ENCODE results near the gene AFMID.
A peak's percentile ranks its signal among the peaks of the same experiment; 100 is the strongest.
"Not testable (repeated sequence)": the region's sequence is repeated elsewhere in the genome, so short reads cannot be mapped to it uniquely, and the experiment has no call there.

AFMID gene

DNA sequence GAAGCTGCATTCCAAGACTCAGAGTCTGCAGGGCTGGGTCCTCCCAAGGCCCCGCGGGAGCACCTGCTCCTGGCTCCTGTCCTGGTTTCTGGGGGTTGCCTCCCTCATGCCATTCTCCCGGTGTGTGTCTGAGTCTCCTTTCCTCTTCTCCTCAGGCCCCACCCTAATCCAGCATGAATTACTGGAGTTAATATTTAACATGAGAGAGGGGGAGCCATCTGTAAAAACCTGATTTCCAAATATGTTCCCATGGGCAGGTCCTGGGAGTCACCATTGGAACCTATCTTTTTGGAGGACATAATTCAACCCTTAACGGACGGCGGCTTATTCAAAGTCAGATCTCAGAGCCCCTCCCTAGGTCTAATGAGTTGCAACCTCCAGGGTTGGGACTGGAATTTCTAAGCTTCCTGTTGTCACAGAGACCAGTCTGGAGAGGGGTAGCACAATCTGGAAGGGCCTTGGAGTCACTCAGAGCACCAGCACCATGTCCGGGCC lies 35.6 kb upstream of the AFMID start:
- peak; percentile 60 for DNase-seq

DNA sequence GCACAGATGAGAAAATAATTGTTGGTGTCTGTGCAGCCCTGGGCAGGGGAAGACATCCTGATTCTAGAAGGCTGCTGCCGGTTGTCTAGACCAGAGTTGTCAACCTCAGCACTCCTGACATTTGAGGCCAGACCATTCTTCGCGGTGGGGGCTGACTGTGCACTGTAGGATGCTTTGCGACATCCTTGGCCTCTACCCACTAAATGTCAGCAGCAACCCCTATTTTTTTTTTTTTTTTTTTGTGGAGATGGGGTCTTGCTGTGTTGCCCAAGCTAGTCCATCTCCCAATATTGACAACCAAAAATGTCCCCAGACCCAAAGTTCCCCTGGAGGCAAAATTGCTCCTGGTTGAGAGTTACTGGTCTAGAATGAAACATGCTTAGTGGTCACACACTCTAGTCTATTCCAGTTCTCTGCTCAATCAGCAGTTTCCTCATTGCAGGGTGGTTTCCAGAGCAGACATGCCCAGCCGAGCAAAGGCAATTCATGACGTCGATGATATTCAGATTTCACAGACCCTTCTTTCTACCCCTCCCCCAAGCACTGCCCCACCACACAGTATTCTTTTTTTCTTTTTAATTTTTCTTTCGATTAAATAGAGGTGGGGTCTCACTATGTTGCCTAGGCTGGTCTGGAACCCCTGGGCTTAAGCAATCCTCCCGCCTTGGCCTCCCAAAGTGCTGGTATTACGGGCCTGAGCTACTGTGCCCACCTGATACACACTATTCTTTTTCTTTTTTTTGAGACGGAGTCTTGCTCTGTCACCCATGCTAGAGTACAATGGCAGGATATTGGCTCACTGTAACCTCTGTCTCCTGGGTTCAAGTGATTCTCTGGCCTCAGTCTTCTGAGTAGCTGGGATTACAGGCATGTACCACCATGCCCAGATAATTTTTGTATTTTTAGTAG lies 32.0 kb upstream of the AFMID start:
- no peak for DNase-seq

DNA sequence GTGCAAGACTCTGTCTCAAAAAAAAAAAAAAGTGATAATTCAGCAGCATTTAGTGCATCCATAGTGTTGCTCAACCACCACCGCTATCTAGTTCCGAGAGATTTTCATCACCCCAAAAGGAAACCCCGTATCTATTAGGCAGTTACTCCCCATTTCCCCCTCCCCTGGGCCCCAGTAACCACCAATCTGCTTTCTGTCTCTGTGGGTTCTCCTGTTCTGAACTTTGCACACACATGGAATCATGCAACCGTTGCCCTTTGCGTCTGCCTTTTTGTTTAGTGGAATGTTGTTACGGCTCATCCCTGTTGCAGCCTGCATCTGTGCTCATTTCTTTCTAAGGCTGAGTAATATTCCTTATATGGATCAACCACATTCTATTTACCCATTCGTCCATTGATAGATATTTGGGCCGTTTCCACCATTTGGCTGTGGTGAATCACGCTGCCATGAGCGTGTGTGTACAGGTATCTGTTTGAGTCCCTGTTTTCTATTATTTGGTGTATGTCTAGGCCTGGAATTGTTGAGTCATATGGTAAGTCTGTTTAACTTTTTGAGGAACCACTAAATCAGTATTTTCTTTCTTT lies 27.5 kb upstream of the AFMID start:
- DNase-seq, result no peak

DNA sequence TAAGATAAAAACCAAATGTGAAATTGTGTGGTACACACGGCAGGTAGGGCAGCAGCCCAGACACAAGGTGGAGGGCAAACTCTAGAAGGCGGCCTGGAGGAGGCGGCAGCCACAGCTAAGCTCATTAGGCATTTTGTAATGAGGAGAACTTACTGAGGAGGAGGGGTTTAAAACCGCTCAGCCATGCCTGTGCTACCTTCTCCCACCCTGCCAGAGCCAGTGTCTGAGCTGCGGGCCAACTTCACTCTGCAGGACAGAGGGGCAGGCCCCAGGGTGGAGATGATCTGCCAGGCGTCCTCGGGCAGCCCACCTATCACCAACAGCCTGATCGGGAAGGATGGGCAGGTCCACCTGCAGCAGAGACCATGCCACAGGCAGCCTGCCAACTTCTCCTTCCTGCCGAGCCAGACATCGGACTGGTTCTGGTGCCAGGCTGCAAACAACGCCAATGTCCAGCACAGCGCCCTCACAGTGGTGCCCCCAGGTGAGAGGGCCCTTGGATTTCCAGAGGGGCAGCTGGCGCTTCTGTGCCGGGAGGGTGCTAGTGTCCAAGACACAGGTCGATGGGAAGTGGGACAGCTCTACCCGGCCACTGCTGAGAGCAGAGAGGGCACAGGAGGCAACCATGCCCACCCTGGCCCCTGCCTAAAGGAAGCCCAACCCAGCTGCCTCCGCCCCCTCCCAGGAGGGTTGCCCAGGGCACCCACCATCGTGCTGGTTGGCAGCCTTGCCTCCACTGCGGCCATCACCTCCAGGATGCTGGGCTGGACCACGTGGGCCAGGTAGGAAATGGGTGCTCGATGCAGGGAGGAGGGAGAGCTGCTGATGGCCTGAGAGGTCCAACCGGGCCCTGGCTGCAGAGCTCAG lies 23.0 kb upstream of the AFMID start:
- DNase-seq, result no peak

DNA sequence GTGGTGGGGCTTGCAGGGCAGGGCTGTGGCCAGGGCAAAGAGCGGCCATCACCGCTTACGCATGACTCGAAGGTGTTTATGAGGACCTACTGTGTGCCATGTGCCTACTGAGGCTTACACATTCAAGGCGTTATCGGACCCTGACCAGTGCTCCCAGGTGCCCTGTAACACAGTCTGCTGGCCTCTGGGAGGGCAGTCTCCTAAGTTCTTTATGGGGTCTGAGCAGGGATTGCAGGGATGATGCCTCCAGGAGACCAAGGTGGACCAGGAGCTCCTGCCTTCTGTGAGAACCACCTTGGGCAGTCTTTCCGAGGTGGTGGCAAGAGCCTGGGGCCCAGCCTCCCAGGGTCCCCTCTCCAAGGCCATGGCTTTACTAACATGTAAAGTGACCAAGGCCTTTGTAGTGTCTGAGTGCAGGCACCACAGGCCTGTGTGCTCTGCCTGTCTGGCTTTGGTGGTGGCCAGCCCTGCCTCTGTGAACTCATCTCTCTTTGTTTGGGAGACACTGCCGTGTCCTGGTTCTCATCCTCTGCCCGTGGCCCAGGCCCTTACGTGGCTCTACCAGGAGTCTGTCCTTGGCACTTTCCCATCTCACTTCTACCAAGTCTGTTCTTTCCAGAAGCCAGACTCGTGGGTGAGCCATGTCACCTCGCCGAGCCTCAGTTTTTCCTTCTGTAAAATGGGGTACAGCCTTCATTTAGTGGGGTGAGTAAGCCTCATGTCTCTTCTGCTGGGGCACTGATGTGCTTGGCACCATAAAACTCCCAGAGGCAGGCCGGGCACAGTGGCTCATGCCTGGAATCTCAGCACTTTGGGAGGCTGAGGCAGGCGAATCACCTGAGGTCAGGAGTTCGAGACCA lies 22.2 kb upstream of the AFMID start:
- no peak for DNase-seq

DNA sequence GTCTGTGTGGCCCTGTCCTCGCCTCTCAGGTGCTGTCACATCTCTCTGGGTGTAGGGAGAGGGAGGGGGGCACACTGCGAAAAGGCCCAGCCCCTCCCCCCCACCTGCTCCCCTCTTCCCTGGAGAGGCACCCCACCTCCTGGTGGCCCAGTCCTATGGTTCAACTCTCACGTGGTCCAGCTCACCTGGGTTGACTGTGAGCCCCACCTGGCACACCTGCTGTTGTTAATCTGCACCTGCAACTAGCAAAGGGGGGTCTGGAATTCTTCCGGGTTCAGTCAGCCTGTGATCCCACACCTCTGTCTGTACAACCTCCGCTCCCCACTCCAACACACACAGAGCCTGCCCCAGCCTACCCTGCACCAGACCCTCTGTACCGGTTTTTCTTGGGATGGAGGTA lies 20.7 kb upstream of the AFMID start:
- DNase-seq, result no peak

DNA sequence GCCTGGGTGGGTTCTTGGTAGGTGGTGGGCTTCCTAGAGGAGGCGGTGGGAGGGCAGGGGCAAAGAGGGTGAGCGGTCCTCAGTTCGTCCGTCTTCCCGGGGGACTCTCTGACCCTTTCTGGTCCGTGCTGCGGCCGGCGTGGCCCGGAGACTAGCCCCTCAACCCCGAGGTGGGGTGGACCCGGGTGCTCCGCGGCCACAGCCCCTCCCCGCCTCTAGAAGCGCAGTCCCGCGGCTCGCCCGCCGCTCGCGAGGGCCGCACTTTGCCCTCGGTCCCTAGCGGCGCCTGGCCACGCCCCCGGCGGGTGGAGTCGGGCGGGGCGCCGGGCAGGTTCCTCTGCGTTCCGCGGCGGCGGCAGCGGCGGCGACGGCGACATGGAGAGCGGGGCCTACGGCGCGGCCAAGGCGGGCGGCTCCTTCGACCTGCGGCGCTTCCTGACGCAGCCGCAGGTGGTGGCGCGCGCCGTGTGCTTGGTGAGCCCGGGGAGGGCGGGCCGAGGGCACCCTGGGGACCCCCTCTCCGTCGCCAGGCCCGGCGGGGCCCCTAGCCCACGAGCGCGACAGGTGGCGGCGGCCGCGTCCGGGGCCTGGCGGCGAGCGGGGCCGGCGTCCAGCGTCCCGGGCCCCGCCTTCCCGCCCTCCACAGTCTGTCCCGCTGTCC lies 18.8 kb upstream of the AFMID start, which contains the start of gene SYNGR2:
Gene SYNGR2, plus strand, starts transcription at position 340 of the 661 bp plus-strand sequence. Its CDS starts 36 bp downstream, at position 376.
- DNase-seq, result peak; percentile 86

DNA sequence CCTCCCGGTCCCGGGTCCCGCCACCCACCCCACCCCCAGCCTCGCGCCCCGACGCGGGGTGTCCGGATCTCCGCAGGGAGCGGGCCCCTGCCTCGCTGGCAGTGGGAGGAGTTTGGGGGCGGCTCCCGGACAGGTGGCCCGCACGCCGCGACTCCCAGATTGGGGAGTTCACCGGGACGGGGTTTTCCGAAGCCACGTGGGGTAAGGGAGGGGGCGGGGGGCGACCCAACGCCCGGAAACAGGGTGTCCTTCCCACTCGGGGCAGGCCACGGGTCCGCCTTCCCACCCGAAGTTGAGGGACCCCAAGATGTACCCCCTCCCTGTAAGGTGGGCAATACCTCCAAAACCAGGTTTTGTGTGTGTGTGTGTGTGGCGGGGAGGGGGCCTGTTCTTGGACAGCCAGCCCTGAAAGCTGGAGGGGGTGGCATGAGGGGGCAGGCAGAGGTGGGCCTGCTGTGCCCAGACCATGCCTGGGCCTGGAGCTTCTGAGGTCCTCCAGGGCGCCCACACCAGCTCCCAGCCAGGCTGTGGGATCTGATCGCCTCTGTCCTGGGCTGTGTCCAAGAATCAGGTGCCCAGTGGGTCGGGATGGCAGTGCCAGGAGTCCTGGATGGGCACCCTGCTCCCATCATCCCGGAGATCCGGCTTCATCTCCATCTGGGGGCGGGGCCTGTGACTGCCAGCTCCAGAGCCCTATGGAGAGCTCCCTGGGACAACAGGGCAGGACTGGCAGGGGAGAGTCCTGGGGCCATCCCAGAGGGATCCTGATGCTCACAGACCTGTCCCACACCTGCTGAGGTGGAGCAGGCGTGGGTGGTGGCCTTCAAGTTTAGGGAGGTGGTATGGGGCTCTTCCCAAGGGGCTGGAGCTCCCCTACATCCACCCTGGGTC lies 18.0 kb upstream of the AFMID start:
- peak; percentile 56 for DNase-seq

DNA sequence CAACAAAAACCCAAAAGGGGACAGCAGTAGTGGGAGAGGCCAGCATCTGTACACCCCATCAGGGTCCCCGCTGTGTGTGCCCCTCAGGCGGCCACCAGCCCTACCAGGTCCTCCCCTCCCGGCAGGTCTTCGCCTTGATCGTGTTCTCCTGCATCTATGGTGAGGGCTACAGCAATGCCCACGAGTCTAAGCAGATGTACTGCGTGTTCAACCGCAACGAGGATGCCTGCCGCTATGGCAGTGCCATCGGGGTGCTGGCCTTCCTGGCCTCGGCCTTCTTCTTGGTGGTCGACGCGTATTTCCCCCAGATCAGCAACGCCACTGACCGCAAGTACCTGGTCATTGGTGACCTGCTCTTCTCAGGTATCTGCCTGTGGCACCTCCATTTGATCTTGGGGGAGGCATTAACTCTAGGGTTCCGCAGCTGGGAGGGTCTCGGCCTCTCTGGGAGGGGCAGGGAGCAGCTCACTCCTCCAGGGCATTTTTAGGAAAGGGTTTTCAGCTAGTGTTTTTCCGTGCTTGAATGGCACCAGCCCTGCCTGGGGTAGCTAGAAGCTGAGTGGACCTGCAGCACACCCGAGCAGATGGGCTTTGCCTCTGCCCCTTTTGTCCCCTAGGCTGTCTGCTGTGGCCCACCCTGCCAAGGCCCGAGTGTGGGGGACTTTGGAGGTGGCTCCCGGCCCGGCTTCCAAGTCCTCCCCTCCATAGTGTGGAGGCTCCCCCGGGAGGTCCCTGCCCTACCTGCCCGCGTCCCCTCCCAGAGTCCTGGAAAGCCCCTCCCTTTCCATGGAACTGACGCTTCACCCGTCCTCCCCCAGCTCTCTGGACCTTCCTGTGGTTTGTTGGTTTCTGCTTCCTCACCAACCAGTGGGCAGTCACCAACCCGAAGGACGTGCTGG lies 16.2 kb upstream of the AFMID start:
- DNase-seq, result no peak

DNA sequence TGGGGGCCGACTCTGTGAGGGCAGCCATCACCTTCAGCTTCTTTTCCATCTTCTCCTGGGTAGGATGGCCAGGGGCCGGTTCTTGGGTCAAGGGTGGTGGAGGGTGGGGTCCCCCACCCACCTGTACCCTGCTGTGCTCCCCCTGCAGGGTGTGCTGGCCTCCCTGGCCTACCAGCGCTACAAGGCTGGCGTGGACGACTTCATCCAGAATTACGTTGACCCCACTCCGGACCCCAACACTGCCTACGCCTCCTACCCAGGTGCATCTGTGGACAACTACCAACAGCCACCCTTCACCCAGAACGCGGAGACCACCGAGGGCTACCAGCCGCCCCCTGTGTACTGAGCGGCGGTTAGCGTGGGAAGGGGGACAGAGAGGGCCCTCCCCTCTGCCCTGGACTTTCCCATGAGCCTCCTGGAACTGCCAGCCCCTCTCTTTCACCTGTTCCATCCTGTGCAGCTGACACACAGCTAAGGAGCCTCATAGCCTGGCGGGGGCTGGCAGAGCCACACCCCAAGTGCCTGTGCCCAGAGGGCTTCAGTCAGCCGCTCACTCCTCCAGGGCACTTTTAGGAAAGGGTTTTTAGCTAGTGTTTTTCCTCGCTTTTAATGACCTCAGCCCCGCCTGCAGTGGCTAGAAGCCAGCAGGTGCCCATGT lies 15.4 kb upstream of the AFMID start:
- not testable (repeated sequence) for DNase-seq

DNA sequence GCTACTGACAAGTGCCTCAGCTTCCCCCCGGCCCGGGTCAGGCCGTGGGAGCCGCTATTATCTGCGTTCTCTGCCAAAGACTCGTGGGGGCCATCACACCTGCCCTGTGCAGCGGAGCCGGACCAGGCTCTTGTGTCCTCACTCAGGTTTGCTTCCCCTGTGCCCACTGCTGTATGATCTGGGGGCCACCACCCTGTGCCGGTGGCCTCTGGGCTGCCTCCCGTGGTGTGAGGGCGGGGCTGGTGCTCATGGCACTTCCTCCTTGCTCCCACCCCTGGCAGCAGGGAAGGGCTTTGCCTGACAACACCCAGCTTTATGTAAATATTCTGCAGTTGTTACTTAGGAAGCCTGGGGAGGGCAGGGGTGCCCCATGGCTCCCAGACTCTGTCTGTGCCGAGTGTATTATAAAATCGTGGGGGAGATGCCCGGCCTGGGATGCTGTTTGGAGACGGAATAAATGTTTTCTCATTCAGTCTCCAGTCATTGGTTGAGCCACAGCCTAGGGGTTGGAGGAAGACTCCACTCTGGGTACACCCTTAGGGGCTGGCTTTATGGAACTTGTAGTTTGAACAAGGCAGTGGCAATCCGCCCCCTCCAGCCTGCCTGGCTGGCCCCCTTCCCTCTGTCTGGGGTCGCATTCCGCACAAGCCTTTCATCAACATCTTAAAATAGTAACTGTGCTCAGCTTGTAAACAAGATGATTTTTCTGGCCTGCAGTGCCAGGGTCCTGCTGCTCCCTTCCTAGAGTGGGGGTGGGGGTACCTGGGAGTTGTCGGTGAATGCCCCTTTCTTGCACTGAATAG lies 14.7 kb upstream of the AFMID start:
- no peak for DNase-seq

DNA sequence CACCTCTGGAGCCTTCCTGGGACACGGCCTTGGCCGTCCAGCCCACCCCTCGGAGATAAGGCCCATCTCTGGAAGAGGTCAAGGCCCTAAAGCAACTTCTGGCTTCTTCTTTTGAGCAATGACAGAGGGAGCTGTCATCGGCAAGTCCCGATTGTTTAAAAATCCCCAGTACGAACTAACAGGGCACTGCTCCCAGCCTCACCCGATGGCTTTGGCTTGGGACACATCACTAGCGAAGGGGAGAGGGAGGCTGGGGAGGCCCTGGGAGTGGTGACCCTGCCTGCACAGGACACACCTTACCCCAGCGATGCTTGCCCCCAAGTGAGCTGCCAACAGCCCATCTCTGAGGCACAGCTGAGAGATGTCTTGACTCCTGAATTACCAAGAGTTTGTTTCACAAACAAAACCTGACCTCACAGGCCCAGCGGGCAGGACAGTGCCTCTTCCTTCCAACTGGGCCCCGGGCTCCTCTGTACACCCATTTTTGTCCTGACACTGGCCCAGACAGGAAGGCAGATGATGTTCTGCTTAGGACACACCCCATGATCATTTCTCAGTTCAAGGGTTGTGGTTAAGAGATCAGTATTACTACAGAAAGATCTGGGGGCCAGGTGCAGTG lies 14.0 kb upstream of the AFMID start:
- DNase-seq, result no peak

DNA sequence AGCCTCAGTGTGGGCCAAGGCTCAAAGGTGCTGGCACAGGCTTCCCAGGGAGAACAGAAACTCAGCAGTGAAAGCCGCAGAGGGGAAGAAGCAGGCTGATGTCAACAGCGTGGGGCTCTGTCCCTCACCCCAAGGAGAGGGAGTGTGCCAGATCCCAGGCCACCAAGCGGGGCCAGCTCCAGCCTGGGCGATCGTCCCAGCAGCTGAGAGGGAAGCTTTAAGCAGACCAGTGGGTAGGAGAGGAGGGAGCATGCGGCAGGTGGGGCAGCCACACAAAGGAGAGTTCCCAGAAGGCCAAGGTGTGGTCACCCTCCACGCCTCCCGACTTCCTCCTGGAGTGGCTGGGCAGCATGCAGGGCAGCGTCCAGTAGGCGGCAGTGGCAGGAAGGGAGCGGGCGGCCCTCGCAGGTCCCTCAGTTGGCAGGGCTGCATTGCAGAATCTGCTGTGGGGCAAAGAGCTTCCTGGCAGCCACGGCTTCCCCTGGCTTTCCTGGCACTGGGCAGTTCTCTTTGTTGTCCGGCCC lies 12.8 kb upstream of the AFMID start:
- DNase-seq, result no peak

DNA sequence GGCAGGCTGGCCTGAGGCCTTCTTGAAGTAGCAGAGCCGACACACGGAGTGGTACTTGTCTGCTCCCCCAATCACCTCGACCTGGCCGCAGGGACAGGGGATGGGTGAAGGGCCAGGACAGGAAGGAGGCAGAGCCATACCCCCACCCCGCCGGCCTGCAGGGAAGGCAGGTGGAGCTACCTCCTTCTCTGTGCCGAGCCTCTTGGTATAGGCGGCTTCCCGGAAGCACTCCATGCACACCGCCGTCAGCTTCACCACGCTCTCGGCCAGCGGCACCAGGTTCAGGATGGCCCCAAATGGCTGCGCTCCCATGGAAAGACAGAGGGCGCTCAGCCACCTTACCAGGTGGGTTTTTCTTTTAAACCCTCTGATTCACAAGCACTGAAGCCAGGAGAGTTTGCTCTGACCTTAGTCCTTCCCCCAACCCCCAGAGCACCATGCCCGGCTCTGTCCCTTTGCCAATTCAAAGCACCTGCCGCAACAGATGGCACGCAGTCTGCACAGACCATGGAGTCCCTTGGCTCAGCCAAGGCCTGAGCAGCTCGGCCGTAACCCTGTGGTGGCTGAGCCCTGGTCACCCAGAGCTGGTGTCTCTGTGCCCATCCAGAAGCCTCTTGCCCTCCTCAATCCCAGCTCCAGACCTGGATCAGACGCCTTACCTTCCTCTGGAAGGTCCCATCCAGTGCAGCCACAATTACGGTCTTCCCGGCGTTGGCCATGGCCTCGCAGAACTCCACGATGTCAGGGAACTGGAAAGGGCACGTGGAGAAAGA lies 12.1 kb upstream of the AFMID start:
- DNase-seq, result no peak

DNA sequence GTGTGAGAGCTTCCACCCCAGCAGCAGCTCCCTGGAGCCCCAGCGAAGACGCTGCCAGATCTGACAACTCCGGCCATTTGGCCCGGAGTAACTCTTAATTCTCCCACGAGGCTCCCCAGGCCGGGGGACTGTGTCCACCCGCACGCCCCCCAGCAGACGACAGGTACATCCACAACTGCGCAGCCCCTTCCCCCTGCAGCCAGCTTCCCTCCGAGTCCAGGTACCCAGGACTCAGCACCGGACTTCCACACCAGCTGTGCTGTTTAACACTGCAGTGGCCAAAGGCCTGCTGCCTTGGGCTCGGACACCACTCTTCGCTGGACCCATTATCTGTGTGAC lies 11.6 kb upstream of the AFMID start:
- DNase-seq, result no peak

DNA sequence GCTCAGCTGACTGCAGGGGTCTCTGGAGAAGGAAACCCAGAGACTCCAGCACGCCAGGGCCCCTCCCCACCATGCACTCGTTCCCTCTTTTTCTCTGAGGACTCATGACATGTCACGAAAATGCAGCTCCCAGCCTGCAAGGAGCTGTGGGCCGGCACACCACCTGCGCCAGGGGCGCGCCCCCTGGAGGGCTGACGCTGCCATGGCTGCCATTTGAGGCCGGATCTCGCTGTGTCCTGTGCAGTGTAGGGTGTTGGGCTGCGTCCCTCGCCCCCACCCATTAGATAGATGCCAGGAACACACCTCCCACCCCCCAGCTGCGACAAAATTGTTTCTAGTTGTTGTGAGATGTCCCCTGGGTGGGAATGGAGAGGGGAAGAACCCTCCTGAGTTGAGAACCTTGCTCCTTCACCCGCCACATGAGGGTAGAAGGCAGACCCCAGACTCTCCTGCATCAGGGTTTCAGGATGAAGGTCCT lies 10.6 kb upstream of the AFMID start:
- DNase-seq, result no peak
